Heart left ventricle (tissue), 13 donors: ENCODE data around the gene FBL.

Experiments
- POLR2A ChIP-seq, 2 donors: fragments of 450-650 bp; IDR thresholded peaks; one replicate each; pipeline ENCODE4 v1.6.1; 2017; ENCODE audit warnings: antibody characterized with exemption in 2 of 2, mild to moderate bottlenecking in 2 of 2, moderate library complexity in 2 of 2
- TF ChIP-seq, protein P1 (sequence below), 12 donors: fragments of 200-600 bp; sonication (generic) in 4 of 12; IDR thresholded peaks; one replicate each; pipeline versions ENCODE4 v1.5.0 to v1.8.0; 2018 to 2022; ENCODE audit warnings: antibody characterized with exemption in 12 of 12, mild to moderate bottlenecking in 5 of 12
- donor health status: ischemic (EF 13 %, LVEDD 7.1; RV severe dilation, severe dysfunction).
- donor health status: DM: no; HTN: yes; CAD: no.
- donor health status: DM: no; HTN: no; CAD: no.
- donor health status: ischemic (EF 25% LVEDD 6.9; RV normal size, moderate dysfunction).
- donor health status: ischemic (EF 25% LVEDD 5.7; RV mildly dilated, moderate dysfunction).
- donor health status: ischemic (EF 35%, LVEDD 5.7; RV mildly dilated, moderate dysfunction).
- donor health status: nonischemic (EF 11% LVEDD 7.7; RV severe dilation, severe dysfunction).
- donor health status: DM: yes; HTN: yes; CAD: no.
- donor health status: PGD.
- donor health status: ischemic (EF 29% LVEDD 5.4; RV normal size, mild dysfunction).
- donor health status: nonischemic (EF 23%, LVEDD 6.1; RV moderate dilation, normal function).

DNA sequence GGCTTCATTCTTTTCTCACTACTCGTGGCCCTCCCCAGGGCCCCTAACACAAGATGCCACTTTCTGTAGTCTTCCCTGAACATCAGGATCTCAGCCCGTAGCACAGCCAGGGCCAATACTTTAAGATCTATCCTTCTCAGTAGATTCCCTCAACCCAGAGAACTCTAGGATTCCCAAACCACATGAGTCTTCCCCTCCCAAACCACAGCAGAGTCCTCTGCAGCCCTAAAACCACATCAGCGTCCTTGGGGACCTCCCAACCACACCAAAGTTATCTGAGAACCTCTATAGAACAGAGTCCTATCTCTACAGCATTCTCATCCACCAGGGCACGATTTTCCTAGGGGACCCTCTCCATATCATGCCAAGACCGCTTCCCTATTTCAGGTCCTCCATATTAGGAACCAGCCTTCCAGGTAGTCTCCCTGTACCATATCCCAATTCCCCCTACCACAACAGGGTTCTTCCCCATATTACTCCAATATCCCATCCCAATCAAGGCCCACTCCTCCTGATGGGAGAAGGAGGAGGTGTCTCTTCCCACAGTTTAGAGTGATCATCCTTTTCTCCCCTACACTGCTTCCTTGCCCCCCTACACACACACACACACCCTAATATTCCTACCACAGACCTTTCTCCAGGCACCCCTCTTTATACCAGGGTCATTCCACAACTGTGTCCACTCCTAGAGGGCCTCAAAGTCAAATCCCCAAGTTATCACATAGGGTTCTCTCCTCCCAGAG lies 13.7 kb downstream of the FBL start:
- TF ChIP-seq, protein P1, sequence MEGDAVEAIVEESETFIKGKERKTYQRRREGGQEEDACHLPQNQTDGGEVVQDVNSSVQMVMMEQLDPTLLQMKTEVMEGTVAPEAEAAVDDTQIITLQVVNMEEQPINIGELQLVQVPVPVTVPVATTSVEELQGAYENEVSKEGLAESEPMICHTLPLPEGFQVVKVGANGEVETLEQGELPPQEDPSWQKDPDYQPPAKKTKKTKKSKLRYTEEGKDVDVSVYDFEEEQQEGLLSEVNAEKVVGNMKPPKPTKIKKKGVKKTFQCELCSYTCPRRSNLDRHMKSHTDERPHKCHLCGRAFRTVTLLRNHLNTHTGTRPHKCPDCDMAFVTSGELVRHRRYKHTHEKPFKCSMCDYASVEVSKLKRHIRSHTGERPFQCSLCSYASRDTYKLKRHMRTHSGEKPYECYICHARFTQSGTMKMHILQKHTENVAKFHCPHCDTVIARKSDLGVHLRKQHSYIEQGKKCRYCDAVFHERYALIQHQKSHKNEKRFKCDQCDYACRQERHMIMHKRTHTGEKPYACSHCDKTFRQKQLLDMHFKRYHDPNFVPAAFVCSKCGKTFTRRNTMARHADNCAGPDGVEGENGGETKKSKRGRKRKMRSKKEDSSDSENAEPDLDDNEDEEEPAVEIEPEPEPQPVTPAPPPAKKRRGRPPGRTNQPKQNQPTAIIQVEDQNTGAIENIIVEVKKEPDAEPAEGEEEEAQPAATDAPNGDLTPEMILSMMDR (IDR thresholded peaks at IDR 0.05), result no peak
- no peak for TF ChIP-seq POLR2A (IDR thresholded peaks at IDR 0.05)
